ENCODE results near the gene SHANK3. TPM values are rescaled to one million over a fixed set of nuclear protein-coding genes. Genes with fewer than 3 reads are reported as not detected.

The SHANK3 gene
- total and polyA plus RNA-seq, 2 donors (not counting 3 experiments of a cell fraction or from before 2014, with no cell fraction given), result 26.1 to 158 TPM

DNA sequence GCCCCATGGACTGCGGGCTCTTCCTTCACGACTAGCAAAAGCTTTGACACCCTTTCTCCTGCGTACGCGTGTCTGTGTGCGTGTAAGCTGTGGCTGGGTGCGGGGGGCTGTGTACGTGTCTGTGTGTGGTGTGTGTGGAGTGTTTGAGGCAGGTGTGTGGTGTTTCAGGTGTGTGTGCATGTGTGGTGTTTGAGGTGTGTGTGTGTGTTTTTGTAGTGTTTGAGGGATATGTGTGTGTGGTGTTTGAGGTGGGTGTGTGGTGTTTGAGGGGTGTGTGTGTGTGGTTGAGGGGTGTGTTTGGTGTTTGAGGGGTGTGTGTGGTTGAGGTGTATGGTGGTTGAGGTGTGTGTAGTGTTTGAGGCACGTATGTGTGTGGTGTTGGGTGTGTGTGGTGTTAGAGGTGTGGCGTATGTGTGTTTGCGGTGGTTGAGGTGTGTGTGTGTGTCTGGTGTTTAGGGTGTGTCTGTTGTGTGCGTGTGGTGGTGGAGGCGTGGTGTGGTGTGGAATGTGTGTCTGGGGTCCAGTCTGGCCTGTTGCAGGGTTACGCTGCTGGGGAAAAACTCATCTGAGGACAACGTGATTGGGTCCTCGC, 44.0 kb upstream of the SHANK3 start:
- POLR2A ChIA-PET, result interaction anchor here (0.6 to 1.6 kb wide), 4 partner anchors 10 to 48 kb away, joined by 3 to 6 read pairs (median 4); no protein-coding TSS in a partner anchor
- peak; percentile 59 for FAIRE-seq
- no TSS peak for BruUV-seq (replicated peaks)

More for the DNA sequence above, 44.0 kb upstream of the SHANK3 start:
- no peaks in the 10 kb centered on the region for H3K36me3 ChIP-seq (ENCODE audit: control insufficient read depth in 2 of 2, extremely low read depth in 1 of 2, insufficient read depth in 2 of 2, low read length in 2 of 2)
- DNase-seq (ENCODE audit: low read depth, low spot score), result no peak
- H3K4me1 ChIP-seq (ENCODE audit: control insufficient read depth, extremely low read depth, insufficient read depth, low read length), result peaks cover 10% of the 10 kb centered on the region
- dilution Hi-C loops (cut with MboI; ENCODE audit: extremely low pct_ligation_motif_present, low sequenced_read_pairs), result no loop called here
- no peaks in the 10 kb centered on the region for H3K9me1 ChIP-seq (replicated peaks; ENCODE audit: control insufficient read depth, extremely low read depth, insufficient read depth, low read length)
- H3K4me3 ChIP-seq (replicated peaks in 1 of 3; ENCODE audit: insufficient read depth in 1 of 3, low read depth in 1 of 3, low read length in 3 of 3), result peak overlapping the region; percentile 20 to 47 (median 47)
- no peak overlapping the region for H3K27ac ChIP-seq (ENCODE audit: insufficient read depth, low read depth, low read length)
- TF ChIP-seq POLR2A (IDR thresholded peaks at IDR 0.05; ENCODE audit: low read depth, low read length) (no peak), POLR2AphosphoS5 (IDR thresholded peaks at IDR 0.05; ENCODE audit: insufficient read depth, low read depth, low read length) (no peak), GATA2 (IDR thresholded peaks at IDR 0.05; ENCODE audit: insufficient read depth, insufficient read length, low read depth, low read length) (no peak), MYC (IDR thresholded peaks at IDR 0.05; ENCODE audit: low read depth, low read length) (no peak), JUN (IDR thresholded peaks at IDR 0.05; ENCODE audit: borderline replicate concordance, insufficient read depth, insufficient read length, low read depth) (no peak), EZH2 (IDR thresholded peaks at IDR 0.05; ENCODE audit: borderline replicate concordance, low read depth, low read length, severe bottlenecking) (no peak)
- TF ChIP-seq, protein P1, sequence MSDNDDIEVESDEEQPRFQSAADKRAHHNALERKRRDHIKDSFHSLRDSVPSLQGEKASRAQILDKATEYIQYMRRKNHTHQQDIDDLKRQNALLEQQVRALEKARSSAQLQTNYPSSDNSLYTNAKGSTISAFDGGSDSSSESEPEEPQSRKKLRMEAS (IDR thresholded peaks at IDR 0.05; ENCODE audit: insufficient read depth, insufficient read length), result no peak
- TF ChIP-seq, protein P2, sequence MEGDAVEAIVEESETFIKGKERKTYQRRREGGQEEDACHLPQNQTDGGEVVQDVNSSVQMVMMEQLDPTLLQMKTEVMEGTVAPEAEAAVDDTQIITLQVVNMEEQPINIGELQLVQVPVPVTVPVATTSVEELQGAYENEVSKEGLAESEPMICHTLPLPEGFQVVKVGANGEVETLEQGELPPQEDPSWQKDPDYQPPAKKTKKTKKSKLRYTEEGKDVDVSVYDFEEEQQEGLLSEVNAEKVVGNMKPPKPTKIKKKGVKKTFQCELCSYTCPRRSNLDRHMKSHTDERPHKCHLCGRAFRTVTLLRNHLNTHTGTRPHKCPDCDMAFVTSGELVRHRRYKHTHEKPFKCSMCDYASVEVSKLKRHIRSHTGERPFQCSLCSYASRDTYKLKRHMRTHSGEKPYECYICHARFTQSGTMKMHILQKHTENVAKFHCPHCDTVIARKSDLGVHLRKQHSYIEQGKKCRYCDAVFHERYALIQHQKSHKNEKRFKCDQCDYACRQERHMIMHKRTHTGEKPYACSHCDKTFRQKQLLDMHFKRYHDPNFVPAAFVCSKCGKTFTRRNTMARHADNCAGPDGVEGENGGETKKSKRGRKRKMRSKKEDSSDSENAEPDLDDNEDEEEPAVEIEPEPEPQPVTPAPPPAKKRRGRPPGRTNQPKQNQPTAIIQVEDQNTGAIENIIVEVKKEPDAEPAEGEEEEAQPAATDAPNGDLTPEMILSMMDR (IDR thresholded peaks at IDR 0.05; ENCODE audit: extremely low read depth in 1 of 2, insufficient read depth in 1 of 2, low read depth in 1 of 2, low read length in 2 of 2), result no peak
- H3K9me3 ChIP-seq (replicated peaks; ENCODE audit: control insufficient read depth, insufficient read depth, low read length), result no peaks in the 10 kb centered on the region
- H4K20me1 ChIP-seq (replicated peaks; ENCODE audit: control insufficient read depth, extremely low read depth, insufficient read depth, low read length), result no peaks in the 10 kb centered on the region
- no peaks in the 10 kb centered on the region for H3K79me2 ChIP-seq (ENCODE audit: control insufficient read depth, insufficient read depth, low read length)
- peak overlapping the region; percentile 29 for H2AFZ ChIP-seq (ENCODE audit: low read depth, low read length)
- intact Hi-C loops (cut with micrococcal nuclease), result loop anchor here (1.0 kb wide), 3 partner anchors 28 to 63 kb away; partner anchors contain the start of gene SHANK3
- CTCF ChIA-PET, result interaction anchor here (0.9 to 4.0 kb wide), 14 partner anchors 10 to 103 kb away, joined by 3 to 26 read pairs (median 5); partner anchors contain the start of genes SCO2 and SHANK3
- H3K27me3 ChIP-seq (ENCODE audit: control insufficient read depth in 2 of 2, insufficient read depth in 2 of 2, low read length in 2 of 2), result no peaks in the 10 kb centered on the region
- peak overlapping the region; percentile 66 for H3K4me2 ChIP-seq (ENCODE audit: insufficient read depth, low read length)
- peak overlapping the region; percentile 2 for H3K9ac ChIP-seq (replicated peaks; ENCODE audit: extremely low read depth, insufficient read depth, low read length)

Measured in endothelial cell of umbilical vein (primary cell).